ENCODE measurements around the gene CFAP46.

CFAP46 gene

GRCh38 chr10:132974249-132974796 lies 32.0 kb upstream of the CFAP46 start:
- DNase-seq (ENCODE audit: low read depth) = no peak

GRCh38 chr10:132973903-132974241 lies 31.5 kb upstream of the CFAP46 start:
- no peak overlapping the region for H3K4me3 ChIP-seq (ENCODE audit: control insufficient read depth, low read depth, low read length)
- TF ChIP-seq, protein P1, sequence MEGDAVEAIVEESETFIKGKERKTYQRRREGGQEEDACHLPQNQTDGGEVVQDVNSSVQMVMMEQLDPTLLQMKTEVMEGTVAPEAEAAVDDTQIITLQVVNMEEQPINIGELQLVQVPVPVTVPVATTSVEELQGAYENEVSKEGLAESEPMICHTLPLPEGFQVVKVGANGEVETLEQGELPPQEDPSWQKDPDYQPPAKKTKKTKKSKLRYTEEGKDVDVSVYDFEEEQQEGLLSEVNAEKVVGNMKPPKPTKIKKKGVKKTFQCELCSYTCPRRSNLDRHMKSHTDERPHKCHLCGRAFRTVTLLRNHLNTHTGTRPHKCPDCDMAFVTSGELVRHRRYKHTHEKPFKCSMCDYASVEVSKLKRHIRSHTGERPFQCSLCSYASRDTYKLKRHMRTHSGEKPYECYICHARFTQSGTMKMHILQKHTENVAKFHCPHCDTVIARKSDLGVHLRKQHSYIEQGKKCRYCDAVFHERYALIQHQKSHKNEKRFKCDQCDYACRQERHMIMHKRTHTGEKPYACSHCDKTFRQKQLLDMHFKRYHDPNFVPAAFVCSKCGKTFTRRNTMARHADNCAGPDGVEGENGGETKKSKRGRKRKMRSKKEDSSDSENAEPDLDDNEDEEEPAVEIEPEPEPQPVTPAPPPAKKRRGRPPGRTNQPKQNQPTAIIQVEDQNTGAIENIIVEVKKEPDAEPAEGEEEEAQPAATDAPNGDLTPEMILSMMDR (conservative IDR thresholded peaks at IDR 0.05; ENCODE audit: control insufficient read depth, insufficient read depth, low read depth, low read length) = no peak
- no peak for DNase-seq (ENCODE audit: low read depth)

More at GRCh38 chr10:132974249-132974796, 32.0 kb upstream of the CFAP46 start:
- H3K4me3 ChIP-seq (ENCODE audit: control insufficient read depth, low read depth, low read length) = no peak overlapping the region
- TF ChIP-seq, protein P1 (conservative IDR thresholded peaks at IDR 0.05; ENCODE audit: control insufficient read depth, insufficient read depth, low read depth, low read length) = no peak

DNA sequence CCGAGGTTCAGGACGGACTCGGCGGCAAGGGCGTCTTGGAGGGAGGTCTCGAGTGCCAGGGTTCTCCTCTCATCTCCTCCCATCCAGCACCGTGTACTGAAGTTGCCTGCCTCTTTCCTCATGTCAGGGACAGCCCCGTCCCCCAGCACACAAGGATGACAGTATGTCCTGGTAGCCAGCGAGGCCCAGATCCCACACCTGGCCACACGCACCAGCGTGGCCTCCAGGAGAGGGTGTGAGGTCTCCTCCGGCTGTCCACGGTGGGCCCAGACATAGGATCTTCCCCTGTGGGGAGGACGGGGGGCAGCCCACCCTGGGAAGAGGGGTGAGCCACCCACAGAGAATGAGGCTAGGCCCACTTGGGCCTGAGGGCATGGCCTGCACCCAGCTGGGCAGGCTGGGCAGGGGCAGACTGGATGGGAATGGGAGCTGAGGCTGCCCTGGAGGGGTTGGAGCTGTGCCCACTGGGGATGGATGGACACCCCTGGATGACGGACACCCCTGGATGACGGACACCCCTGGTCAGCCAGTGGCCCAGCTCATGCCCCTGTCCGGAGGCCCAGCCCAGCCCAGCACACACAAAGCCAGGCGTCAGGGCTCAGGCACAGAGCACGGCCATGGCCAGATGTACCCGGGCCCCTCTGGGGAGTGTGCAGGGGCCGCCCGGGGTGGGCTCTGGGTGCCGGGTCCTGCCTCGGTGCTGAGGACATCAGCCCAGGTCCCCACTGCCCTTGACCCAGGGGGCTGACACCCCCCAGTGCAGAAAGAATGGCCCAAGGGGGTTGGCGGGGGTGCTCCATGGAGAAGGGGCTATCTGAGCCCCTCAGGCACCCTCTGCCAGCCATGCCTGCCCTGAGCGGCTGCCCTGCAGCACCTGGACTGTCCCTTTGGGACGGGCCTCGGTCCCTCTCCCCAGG lies 30.9 kb upstream of the CFAP46 start:
- DNase-seq (ENCODE audit: low read depth) = no peak
- TF ChIP-seq, protein P1 (conservative IDR thresholded peaks at IDR 0.05; ENCODE audit: control insufficient read depth, insufficient read depth, low read depth, low read length) = no peak

GRCh38 chr10:132972149-132972985 lies 30.0 kb upstream of the CFAP46 start:
- TF ChIP-seq, protein P1 (conservative IDR thresholded peaks at IDR 0.05; ENCODE audit: control insufficient read depth, insufficient read depth, low read depth, low read length) = no peak
- no peak overlapping the region for H3K4me3 ChIP-seq (ENCODE audit: control insufficient read depth, low read depth, low read length)
- no peak for DNase-seq (ENCODE audit: low read depth)

More for the DNA sequence above, 30.9 kb upstream of the CFAP46 start:
- H3K4me3 ChIP-seq (ENCODE audit: control insufficient read depth, low read depth, low read length) = no peak overlapping the region

DNA sequence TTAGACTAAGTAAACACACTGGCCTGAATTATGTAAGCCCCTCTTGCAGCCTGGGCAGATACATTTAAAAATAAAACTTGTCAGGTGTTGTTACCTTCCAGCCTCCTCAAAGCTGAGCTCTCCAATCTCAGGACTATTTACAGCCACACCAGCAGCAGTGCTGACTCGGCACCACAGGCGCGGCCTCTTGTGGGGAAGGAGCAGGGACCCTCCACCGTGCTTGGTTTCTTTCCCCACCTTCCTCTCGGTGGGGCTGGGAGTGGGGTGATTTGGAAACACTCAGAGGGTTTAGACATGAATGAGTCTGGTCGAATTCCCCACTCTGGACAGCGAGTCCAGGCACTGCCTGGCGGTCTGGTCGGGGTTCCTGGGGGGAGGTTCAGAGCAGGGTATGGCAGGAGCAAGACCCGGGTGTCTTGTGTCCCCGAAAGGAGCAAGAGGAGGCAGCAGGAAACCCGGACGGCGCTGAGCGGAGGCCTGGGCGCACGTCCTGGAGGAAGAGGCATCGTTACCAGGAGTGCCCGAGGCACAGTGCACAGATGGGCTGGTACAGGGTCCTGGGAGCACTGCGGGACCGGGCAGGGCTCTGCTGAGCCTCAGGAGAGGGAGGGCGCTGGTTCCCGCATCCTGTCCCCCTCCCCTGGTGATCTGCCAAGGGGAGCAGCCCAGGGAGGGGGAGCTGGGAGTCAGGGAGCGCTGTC lies 29.2 kb upstream of the CFAP46 start:
- no peak overlapping the region for H3K4me3 ChIP-seq (ENCODE audit: control insufficient read depth, low read depth, low read length)
- TF ChIP-seq, protein P1 (conservative IDR thresholded peaks at IDR 0.05; ENCODE audit: control insufficient read depth, insufficient read depth, low read depth, low read length) = no peak
- no peak for DNase-seq (ENCODE audit: low read depth)
